GM20000 (cell line): Measurements from ENCODE around the gene ADA.
A peak's percentile ranks its signal among the peaks of the same experiment; 100 is the strongest.

ENCODE experiments used
- DNase-seq: peaks from one replicate; pipeline ENCODE4 v3.0.0; 2012; ENCODE audit warnings: low spot score
- TF ChIP-seq, protein P1 (sequence below): IDR thresholded peaks from 2 replicates; pipeline ENCODE4 v1.5.1; 2012; ENCODE audit warnings: mild to moderate bottlenecking, control low read depth; ENCODE audit errors: extremely low read depth, missing control alignments

The ADA gene

DNA sequence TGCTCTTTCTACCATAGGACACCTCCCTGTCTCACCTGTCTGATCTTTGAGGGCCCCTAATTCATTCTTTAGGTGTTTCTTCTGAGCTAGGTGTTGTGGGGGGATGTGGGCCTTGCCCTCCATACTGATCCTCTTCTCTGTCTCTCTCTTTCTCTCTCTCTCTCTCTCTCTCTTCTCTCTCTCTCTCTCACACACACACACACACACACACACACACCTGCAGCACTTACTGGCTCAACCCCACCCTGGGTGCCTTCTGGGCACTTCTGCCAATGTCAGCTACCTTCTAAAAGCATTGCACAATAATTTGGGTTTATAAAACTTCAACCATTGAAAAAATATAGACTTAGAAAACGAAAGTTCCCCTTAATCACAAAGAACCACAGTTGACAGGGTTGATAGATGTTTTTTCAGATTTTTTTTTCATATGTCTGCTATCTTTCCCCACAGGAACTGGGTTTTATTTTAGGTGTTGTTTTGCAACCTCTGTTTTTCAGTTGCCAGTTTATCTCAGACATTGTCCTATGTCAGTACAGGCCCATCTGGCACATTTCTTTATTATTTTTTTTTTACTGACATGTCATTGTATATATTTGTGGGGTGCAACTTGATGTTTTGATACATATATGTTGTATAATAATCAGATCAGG is 41.1 kb downstream of the ADA start:
- no peak for DNase-seq
- TF ChIP-seq, protein P1, sequence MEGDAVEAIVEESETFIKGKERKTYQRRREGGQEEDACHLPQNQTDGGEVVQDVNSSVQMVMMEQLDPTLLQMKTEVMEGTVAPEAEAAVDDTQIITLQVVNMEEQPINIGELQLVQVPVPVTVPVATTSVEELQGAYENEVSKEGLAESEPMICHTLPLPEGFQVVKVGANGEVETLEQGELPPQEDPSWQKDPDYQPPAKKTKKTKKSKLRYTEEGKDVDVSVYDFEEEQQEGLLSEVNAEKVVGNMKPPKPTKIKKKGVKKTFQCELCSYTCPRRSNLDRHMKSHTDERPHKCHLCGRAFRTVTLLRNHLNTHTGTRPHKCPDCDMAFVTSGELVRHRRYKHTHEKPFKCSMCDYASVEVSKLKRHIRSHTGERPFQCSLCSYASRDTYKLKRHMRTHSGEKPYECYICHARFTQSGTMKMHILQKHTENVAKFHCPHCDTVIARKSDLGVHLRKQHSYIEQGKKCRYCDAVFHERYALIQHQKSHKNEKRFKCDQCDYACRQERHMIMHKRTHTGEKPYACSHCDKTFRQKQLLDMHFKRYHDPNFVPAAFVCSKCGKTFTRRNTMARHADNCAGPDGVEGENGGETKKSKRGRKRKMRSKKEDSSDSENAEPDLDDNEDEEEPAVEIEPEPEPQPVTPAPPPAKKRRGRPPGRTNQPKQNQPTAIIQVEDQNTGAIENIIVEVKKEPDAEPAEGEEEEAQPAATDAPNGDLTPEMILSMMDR, result no peak

DNA sequence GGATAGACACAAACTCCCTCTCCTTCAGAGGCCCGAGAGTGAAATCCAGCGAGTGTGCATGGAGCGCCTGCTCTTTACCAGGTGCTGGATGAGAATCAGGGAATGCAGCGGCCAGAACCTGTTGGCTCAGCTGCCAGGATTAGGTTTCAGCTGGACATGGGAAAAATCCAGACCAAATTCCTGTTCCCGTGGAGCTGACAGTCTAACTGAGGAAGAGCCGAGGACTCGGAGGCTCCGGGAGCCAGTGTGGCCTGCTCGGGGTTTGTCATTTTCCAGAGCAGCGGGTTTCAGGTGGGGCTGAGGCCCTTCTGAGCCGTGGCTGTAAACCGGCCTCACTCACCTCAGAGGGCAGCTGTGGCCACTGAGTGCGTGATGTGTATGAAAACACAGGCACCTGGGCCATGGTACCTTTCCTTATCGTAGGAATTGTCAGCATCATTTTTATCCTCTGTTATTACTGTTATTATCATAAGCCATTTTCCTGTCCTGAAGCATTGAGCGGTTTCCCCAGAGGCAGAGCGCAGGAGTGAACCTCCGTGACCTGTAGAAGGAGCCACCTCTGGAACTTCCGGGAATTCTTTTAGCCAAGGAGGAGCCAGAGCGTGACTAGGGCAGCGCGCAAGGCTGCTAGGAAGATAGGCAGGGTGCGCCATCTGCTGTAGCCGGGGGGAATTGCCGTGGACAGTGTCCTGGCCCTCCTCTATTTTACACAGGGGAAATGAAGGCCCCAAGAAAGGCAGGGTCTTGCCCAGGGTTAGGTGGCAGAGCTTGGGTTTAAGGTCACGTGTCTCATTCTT is 41.8 kb downstream of the ADA start:
- TF ChIP-seq, protein P1, result peak; percentile 87
- peak; percentile 76 for DNase-seq

DNA sequence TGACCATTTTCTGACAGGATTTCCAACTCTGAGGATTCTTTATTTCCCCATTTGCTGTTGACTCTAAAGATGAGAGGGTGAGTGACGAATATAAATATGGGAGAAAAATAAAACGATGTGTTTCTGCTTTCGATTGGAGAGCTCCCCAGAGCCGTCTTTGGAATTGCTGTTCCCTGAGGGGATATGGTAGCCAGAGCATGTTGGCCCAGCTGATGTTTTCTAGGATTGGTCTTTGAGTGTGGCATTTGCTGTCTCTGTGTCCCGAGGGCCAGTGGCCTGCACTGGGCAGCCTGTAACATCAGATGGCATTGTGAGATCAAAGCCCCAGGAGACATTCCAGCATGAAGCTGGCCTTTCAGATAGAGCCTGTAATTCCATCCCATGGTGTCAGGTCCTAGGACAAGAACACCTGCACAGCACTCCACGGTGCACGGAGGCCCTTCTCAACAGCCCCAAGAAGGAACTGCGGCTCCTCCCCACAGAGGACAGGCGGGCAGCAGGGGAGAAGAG is 42.4 kb downstream of the ADA start:
- TF ChIP-seq, protein P1, result no peak
- DNase-seq, result no peak

DNA sequence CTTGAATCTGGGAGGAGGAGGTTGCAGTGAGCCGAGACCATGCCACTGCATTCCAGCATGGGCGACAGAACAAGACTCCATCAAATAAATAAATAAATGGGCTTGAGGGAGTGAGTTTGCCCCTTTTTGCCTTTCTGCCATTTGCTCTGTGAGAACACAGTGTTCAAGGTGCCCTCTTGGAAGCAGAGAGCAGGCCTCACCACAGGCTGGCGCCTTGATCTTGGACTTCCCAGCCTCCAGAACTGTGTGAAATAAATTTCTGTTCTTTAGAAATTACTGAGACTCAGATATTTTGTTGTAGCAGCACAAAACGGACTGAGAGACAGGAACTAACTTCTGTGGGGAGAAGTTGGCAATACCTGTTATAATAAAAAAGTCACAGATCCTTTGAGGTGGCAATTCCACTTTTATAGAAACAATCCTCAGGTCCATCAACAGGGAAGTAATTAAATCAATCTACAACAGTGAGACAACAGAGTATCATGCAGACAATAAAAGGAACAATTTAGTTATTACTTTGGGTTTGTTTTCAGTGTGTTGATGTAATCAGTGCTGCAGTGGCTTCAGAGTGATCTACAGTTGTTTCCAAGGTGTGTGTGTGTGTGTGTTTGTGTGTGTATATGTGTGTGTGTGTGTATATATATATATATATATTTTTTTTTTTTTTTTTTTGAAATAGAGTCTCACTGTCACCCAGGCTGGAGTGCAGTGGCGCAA is 44.6 kb downstream of the ADA start:
- no peak for DNase-seq
- TF ChIP-seq, protein P1, result no peak

DNA sequence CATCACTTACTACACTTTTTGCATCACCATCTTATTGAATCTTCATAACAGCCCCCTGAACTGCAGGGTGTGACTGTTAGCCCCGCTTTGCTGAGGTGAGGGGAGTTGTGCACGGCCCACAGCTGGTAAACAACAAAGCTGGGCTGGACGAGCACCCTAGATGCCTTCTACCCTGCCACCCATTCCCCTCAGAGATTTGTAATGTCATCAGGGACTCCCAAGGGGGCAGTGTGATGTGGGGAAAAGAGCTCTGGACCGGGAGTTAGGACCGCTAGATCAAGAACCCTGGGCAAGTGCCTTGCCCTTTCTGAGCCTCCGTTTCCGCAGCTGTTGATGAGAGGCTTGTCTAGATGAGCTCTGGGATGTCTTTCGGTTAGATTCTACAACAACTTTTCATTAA is 48.2 kb downstream of the ADA start:
- TF ChIP-seq, protein P1, result no peak
- DNase-seq, result no peak

DNA sequence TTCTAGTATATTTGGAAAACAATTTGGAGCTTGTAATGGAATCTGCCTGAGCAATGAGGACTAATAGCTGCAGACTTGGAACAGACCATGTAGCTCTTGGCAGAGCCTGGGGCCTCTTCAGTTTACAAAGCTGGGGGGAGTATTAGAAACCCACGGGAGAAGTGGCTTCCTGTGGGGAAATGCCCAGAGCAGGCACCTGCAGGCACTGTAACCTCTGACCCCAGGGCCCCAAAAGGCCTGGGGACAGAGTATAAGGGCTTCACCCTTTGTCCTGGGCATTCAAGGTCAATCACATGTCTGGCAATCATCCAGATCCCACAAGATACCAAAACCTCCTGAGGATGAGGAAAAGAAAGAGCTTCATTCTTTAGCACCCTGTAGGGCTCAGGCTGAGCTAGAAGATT is 49.7 kb downstream of the ADA start:
- DNase-seq, result no peak
- TF ChIP-seq, protein P1, result no peak
